ENCODE data around the gene ZFAND5. TPM values are rescaled to one million over a fixed set of nuclear protein-coding genes. Genes with fewer than 3 reads are reported as not detected.

ZFAND5 gene
- total RNA-seq, 2 experiments from 2014 or later, result 64.1 to 69.0 TPM

GRCh38 chr9:72386186-72386585 lies 21.2 kb upstream of the ZFAND5 start:
- H3K27me3 Mint-ChIP-seq (ENCODE audit: low read depth), result no peaks in the 10 kb centered on the region
- no peak overlapping the region for H3K4me3 Mint-ChIP-seq
- ChIA-PET POLR2A (no interaction called here), CTCF (interaction anchor here (1.6 kb wide), 1 partner anchor 105 kb away, joined by 6 read pairs; no protein-coding TSS in a partner anchor)
- ATAC-seq, result no peak
- H3K4me1 Mint-ChIP-seq (ENCODE audit: low read depth), result peaks cover 6% of the 10 kb centered on the region
- no peak for DNase-seq
- no peaks in the 10 kb centered on the region for H3K36me3 Mint-ChIP-seq (ENCODE audit: low read depth)
- H3K27ac Mint-ChIP-seq, result no peak overlapping the region
- no peaks in the 10 kb centered on the region for H3K9me3 Mint-ChIP-seq (ENCODE audit: insufficient read depth)

- no peak overlapping the region for H3K27ac Mint-ChIP-seq
- ChIA-PET CTCF (interaction anchor here (0.5 to 2.4 kb wide), 4 partner anchors 19 to 532 kb away, joined by 3 to 9 read pairs (median 5); partner anchors contain the start of gene ZFAND5), POLR2A (interaction anchor here (0.6 kb wide), 1 partner anchor 20 kb away, joined by 3 read pairs; the partner anchor contains the start of gene ZFAND5)
- H3K27me3 Mint-ChIP-seq (ENCODE audit: low read depth), result no peaks in the 10 kb centered on the region
- no peak overlapping the region for H3K4me3 Mint-ChIP-seq
- H3K9me3 Mint-ChIP-seq (ENCODE audit: insufficient read depth), result no peaks in the 10 kb centered on the region
- DNase-seq (no peak), ATAC-seq (no peak)
- H3K4me1 Mint-ChIP-seq (ENCODE audit: low read depth), result peaks cover 6% of the 10 kb centered on the region
- H3K36me3 Mint-ChIP-seq (ENCODE audit: low read depth), result no peaks in the 10 kb centered on the region
Measured at GRCh38 chr9:72384710-72385485, 19.9 kb upstream of the ZFAND5 start.

- H3K27ac Mint-ChIP-seq, result no peak overlapping the region
- H3K27me3 Mint-ChIP-seq (ENCODE audit: low read depth), result no peaks in the 10 kb centered on the region
- ChIA-PET CTCF (interaction anchor here (1.5 to 2.4 kb wide), 2 partner anchors 18 to 208 kb away, joined by 4 to 9 read pairs; partner anchors contain the start of gene ZFAND5), POLR2A (no interaction called here)
- no peaks in the 10 kb centered on the region for H3K9me3 Mint-ChIP-seq (ENCODE audit: insufficient read depth)
- H3K4me3 Mint-ChIP-seq, result no peak overlapping the region
- H3K4me1 Mint-ChIP-seq (ENCODE audit: low read depth), result peaks cover 6% of the 10 kb centered on the region
- DNase-seq, result no peak
- ATAC-seq, result no peak
- H3K36me3 Mint-ChIP-seq (ENCODE audit: low read depth), result no peaks in the 10 kb centered on the region
Measured at GRCh38 chr9:72383978-72384709, 19.1 kb upstream of the ZFAND5 start.

GRCh38 chr9:72382405-72382804 lies 17.4 kb upstream of the ZFAND5 start:
- no peak for DNase-seq
- CTCF ChIA-PET, result no interaction called here
- H3K4me1 Mint-ChIP-seq (ENCODE audit: low read depth), result no peaks in the 10 kb centered on the region
- H3K27me3 Mint-ChIP-seq (ENCODE audit: low read depth), result no peaks in the 10 kb centered on the region
- H3K27ac Mint-ChIP-seq, result no peak overlapping the region
- H3K9me3 Mint-ChIP-seq (ENCODE audit: insufficient read depth), result no peaks in the 10 kb centered on the region
- no peak for ATAC-seq
- POLR2A ChIA-PET, result no interaction called here
- H3K36me3 Mint-ChIP-seq (ENCODE audit: low read depth), result no peaks in the 10 kb centered on the region
- H3K4me3 Mint-ChIP-seq, result no peak overlapping the region

DNA sequence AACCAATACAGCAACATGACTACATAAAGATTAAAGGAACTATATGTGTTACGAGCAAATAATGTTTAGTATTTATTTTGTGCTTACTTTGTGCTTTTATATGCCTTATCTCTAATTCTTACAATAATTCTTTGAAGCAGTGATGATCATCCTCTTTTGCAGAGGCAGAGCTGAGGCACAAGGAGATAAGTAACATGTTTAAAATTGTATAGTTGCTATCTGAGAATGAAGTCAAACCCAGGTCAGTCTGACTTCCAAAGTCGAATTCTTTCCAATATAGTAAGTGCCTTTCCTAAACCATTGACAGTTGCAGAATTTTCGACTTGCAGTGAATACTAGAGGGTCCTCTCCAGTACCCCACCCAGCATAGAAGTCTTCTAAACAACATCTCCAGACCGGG lies 12.0 kb upstream of the ZFAND5 start:
- H3K4me3 Mint-ChIP-seq, result no peak overlapping the region
- POLR2A ChIA-PET, result no interaction called here
- H3K9me3 Mint-ChIP-seq (ENCODE audit: insufficient read depth), result no peaks in the 10 kb centered on the region
- no peaks in the 10 kb centered on the region for H3K4me1 Mint-ChIP-seq (ENCODE audit: low read depth)
- CTCF ChIA-PET, result no interaction called here
- ATAC-seq, result no peak
- DNase-seq, result no peak
- H3K27me3 Mint-ChIP-seq (ENCODE audit: low read depth), result no peaks in the 10 kb centered on the region
- no peak overlapping the region for H3K27ac Mint-ChIP-seq
- H3K36me3 Mint-ChIP-seq (ENCODE audit: low read depth), result no peaks in the 10 kb centered on the region

- ChIA-PET CTCF (interaction anchor here (1.1 kb wide), 1 partner anchor 221 kb away, joined by 3 read pairs; no protein-coding TSS in a partner anchor), POLR2A (no interaction called here)
- no peak overlapping the region for H3K27ac Mint-ChIP-seq
- H3K36me3 Mint-ChIP-seq (ENCODE audit: low read depth), result no peaks in the 10 kb centered on the region
- no peaks in the 10 kb centered on the region for H3K27me3 Mint-ChIP-seq (ENCODE audit: low read depth)
- no peak overlapping the region for H3K4me3 Mint-ChIP-seq
- H3K9me3 Mint-ChIP-seq (ENCODE audit: insufficient read depth), result no peaks in the 10 kb centered on the region
- DNase-seq (no peak), ATAC-seq (no peak)
- no peaks in the 10 kb centered on the region for H3K4me1 Mint-ChIP-seq (ENCODE audit: low read depth)
Measured at GRCh38 chr9:72371151-72371550, 6.1 kb upstream of the ZFAND5 start.

DNA sequence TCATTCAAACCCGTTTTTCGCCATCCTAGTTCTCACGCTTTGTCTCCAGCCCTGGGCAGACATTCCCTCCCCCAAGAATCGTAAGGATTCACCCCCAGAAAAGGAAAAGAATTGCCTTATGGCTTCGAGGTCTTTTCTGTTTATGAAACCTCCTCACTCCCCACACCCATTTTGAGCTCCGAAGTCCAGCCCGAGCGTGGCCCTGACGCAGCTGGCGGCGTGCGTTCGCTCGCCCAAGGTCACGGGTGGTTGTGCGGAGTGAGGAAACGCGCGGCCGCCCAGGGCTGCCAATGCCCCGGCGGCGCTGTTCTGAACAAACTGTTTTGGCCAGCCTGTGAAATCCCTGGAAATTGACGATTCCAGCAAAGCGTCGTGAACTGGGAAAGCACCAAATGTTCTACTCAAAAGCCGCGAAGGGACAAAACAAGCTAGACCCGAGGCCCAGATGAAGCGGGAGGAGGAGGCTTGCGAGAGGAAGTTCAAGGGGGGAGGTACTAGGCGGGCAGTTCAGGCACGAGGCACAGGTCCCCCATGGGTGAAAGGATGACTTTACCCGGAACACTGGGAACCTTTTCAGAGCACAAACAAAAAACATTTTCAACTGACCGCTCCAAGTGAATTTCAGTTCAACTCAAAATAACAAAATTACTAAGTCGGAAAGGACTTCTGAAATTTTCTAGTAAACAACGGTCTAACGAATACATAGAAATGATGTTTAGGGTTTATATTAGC lies 683 bp upstream of the ZFAND5 start:
- Mint-ChIP-seq H3K4me1 (ENCODE audit: low read depth) (peaks cover 32% of the 10 kb centered on the region), H3K27ac (peak overlapping the region; percentile 98), H3K36me3 (ENCODE audit: low read depth) (peaks cover 23% of the 10 kb centered on the region), H3K9me3 (ENCODE audit: insufficient read depth) (no peaks in the 10 kb centered on the region), H3K27me3 (ENCODE audit: low read depth) (no peaks in the 10 kb centered on the region), H3K4me3 (peak overlapping the region; percentile 82)
- ChIA-PET CTCF (interaction anchor here (0.7 to 2.6 kb wide), 8 partner anchors 19 to 340 kb away, joined by 3 to 13 read pairs (median 4); no protein-coding TSS in a partner anchor), POLR2A (interaction anchor here (0.5 to 3.7 kb wide), 21 partner anchors 9 to 1947 kb away, joined by 3 to 19 read pairs (median 4); no protein-coding TSS in a partner anchor)
- ATAC-seq, result peak; percentile 38
- peak; percentile 72 for DNase-seq

DNA sequence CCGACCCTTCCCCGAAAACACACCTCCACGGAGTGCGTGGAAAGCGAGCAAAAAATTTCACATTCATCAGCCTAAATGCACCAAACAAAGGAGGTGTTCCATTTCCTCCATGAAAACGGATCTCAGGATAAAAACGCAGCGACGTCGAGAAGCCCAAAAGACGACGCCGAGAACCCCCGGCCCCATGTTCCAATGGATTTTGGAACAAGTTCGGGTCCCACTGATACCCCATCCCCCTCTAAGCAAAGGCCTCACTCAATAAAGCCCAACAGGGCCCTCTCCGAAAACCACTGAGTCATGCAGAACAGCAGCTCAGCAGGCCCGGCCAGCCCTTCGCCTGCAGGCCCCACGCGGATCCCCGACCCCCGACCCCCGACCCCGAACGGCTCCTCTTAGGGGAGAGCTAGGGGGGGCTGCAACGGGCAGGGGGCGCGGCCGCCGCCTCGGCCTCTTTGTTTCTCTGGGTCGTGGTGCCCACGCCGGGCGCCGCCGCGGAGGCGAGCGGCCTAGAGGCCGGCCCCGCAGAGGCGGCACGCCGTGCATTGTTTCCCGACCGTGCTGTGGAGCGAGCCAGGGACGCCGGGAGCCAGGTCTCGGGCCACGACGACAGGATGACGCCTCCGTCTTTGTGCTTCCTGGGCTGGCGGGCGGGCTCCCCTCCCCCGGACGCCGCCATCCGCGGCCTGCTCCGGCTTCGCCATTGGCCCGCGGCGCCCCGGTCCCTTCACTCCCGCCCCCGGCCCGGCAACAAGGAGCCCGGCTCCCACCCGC lies 915 bp downstream of the ZFAND5 start:
- H3K36me3 Mint-ChIP-seq (ENCODE audit: low read depth), result peaks cover 38% of the 10 kb centered on the region
- H3K4me3 Mint-ChIP-seq, result peak overlapping the region; percentile 82
- ChIA-PET CTCF (interaction anchor here (2.3 to 4.3 kb wide), 2 partner anchors 79 to 227 kb away, joined by 13 read pairs; no protein-coding TSS in a partner anchor), POLR2A (interaction anchor here (0.9 to 3.7 kb wide), 6 partner anchors 21 to 789 kb away, joined by 3 to 19 read pairs (median 11); no protein-coding TSS in a partner anchor)
- H3K27ac Mint-ChIP-seq, result peak overlapping the region; percentile 80
- no peaks in the 10 kb centered on the region for H3K9me3 Mint-ChIP-seq (ENCODE audit: insufficient read depth)
- ATAC-seq, result peak; percentile 51
- peaks cover 47% of the 10 kb centered on the region for H3K4me1 Mint-ChIP-seq (ENCODE audit: low read depth)
- DNase-seq, result peak; percentile 76
- H3K27me3 Mint-ChIP-seq (ENCODE audit: low read depth), result no peaks in the 10 kb centered on the region

- no peak for DNase-seq
- ChIA-PET POLR2A (interaction anchor here (1.2 kb wide), 1 partner anchor 80 kb away, joined by 5 read pairs; no protein-coding TSS in a partner anchor), CTCF (interaction anchor here (0.7 to 4.3 kb wide), 7 partner anchors 38 to 229 kb away, joined by 3 to 13 read pairs (median 5); no protein-coding TSS in a partner anchor)
- Mint-ChIP-seq H3K4me1 (ENCODE audit: low read depth) (peaks cover 56% of the 10 kb centered on the region), H3K36me3 (ENCODE audit: low read depth) (peaks cover 45% of the 10 kb centered on the region), H3K9me3 (ENCODE audit: insufficient read depth) (no peaks in the 10 kb centered on the region), H3K4me3 (peak overlapping the region; percentile 82), H3K27ac (peak overlapping the region; percentile 74), H3K27me3 (ENCODE audit: low read depth) (no peaks in the 10 kb centered on the region)
- no peak for ATAC-seq
Measured at GRCh38 chr9:72363236-72363635, 1.8 kb downstream of the ZFAND5 start.

DNA sequence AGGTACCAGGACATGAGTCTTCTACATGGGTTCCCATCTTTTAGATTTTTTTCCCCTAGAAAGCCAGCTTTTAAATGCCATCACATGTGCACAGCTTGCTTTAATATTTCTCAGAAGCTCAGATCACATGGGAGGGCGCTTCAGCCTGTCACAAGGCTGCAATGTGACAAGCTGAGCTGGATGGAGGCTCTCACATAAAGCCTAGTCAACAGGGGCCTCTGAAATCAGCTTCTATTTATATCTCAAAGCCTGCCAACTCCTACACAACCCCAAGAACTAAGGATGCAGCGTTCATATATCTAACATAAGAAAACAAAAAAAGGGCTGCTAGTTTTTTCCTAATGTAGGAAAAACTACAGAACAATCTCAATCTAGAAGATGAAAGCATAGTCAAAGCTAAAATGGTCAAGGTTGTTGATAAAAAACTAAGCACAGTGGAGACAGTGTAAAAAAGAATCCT lies 2.3 kb downstream of the ZFAND5 start:
- H3K4me3 Mint-ChIP-seq, result peak overlapping the region; percentile 82
- DNase-seq (peak; percentile 68), ATAC-seq (peak; percentile 25)
- no peaks in the 10 kb centered on the region for H3K9me3 Mint-ChIP-seq (ENCODE audit: insufficient read depth)
- H3K4me1 Mint-ChIP-seq (ENCODE audit: low read depth), result peaks cover 60% of the 10 kb centered on the region
- POLR2A ChIA-PET, result interaction anchor here (1.2 kb wide), 1 partner anchor 81 kb away, joined by 5 read pairs; no protein-coding TSS in a partner anchor
- peak overlapping the region; percentile 81 for H3K27ac Mint-ChIP-seq
- no peaks in the 10 kb centered on the region for H3K27me3 Mint-ChIP-seq (ENCODE audit: low read depth)
- CTCF ChIA-PET, result interaction anchor here (0.7 to 4.3 kb wide), 12 partner anchors 11 to 460 kb away, joined by 3 to 13 read pairs (median 4); no protein-coding TSS in a partner anchor
- H3K36me3 Mint-ChIP-seq (ENCODE audit: low read depth), result peaks cover 50% of the 10 kb centered on the region

Data from activated CD8-positive, alpha-beta T cell treated with anti-CD3 and anti-CD28 coated beads, Interleukin-2, amount 10 ng/mL, durations not matched to agents 7 days and 5 days (primary cell).